M059J (cell line): ENCODE data around the gene INHBE. TPM values are rescaled to one million over a fixed set of nuclear protein-coding genes. Genes with fewer than 3 reads are reported as not detected.

Experiments
- DNase-seq: peaks from one replicate; pipeline ENCODE4 v3.0.0-alpha.2; 2012; ENCODE audit warnings: low read depth
- total RNA-seq: library from RNA; depleted of rRNA; stranded (reverse); fragments of >200 nt; shearing (Covaris generic); gene quantifications from 2 replicates; pipeline ENCODE4 v1.2.3, GENCODE V29; 2014

INHBE gene
- total RNA-seq, 1 experiment from 2014 or later, result 0.42 TPM

GRCh38 chr12:57460841-57461275 lies 5.8 kb downstream of the INHBE start:
- no peak for DNase-seq

DNA sequence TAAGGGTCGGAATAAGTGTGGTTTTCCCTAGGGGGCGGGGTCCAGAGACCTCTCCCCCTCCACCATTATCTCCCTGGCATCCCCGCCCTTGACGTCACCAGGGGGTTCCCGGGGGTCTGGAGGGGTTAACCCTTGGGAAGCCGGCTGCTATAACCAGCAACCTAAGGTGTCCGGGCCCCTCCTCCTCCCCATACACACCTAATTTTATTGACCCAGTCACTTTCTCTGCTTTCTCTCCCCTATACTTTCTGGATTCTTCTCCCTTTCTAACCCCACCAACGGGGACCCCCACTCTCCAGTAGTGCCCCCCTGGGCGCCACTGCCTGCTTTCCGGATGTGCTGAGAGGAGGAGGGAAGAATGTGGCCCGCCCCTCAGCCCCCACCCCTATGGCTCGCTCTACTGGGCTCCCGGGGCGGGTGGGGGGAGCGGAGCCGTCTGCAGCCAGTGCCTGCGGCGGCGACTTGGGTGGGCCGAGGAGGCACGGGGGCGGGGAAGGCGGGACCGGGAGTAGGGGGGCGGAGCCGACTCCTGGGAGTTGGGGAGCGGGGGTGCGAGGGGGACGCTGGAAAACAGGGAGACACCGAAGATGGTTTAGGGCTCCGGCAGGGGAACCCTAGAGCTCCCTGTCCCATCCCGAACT lies 6.3 kb downstream of the INHBE start:
- peak; percentile 43 for DNase-seq

- no peak for DNase-seq
These were observed 6.8 kb downstream of the INHBE start for GRCh38 chr12:57461917-57462250.

GRCh38 chr12:57462251-57462911 lies 7.3 kb downstream of the INHBE start:
- peak; percentile 85 for DNase-seq

- no peak for DNase-seq
These were observed 7.8 kb downstream of the INHBE start for GRCh38 chr12:57462912-57463253.

GRCh38 chr12:57464569-57464968 lies 9.5 kb downstream of the INHBE start:
- DNase-seq, result no peak

DNA sequence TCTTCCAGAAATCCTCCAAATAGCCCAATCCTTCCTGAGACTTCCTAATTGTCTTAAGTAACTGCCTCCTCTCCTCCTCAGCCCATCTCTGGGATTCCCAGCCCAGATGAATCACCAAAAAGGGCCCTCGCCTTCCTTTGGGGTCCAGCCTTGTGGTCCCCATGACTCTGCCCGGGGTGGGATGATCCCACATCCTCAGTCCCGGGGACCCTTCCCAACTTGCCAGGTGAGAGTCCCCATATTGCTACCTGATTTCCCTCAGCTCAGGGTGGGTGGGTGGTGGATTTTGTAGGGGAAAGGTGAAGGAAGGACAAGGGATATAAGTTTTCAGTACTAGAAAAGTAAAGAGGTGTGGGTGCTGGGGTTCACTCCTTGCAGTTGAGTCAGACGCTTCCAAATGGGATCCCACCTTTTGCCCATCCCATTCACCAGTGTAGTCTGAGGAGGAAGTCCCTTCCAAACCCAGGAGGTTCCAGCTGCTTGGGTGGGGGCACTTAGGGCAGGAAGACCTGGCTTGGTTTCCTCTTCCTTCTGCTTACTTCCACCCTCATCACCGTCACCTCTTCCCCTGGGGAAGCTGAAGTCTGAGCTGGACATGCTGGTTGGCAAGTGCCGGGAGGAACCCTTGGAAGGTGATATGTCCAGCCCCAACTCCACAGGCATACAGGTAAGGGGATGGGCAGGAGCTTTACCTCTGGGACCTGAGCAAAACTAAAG lies 10.1 kb downstream of the INHBE start:
- DNase-seq, result no peak

DNA sequence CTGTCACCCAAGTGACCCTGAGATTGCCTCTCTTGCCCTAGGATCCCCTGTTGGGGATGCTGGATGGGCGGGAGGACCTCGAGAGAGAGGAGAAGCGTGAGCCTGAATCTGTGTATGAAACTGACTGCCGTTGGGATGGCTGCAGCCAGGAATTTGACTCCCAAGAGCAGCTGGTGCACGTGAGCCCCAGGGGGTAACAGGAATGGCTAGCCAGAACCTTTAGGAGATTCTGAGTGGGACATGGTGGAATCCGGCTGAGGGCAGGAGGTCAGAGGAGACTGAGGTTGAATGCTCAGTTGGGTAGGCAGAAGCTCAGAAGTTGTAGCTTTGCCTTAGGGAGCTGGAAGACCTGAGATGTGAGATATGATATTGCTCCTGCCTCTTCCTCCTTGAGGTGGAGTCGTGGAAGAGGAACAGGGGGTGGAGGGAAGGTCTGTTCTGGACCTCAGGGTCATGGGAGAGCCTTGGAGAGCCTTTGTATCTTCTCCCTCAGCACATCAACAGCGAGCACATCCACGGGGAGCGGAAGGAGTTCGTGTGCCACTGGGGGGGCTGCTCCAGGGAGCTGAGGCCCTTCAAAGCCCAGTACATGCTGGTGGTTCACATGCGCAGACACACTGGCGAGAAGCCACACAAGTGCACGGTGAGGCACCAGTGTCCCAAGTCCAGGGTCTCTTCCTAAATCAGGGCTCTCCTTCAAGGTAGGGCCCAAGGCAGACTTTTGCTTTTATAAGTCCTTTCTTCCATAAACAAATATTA lies 10.8 kb downstream of the INHBE start:
- no peak for DNase-seq

DNA sequence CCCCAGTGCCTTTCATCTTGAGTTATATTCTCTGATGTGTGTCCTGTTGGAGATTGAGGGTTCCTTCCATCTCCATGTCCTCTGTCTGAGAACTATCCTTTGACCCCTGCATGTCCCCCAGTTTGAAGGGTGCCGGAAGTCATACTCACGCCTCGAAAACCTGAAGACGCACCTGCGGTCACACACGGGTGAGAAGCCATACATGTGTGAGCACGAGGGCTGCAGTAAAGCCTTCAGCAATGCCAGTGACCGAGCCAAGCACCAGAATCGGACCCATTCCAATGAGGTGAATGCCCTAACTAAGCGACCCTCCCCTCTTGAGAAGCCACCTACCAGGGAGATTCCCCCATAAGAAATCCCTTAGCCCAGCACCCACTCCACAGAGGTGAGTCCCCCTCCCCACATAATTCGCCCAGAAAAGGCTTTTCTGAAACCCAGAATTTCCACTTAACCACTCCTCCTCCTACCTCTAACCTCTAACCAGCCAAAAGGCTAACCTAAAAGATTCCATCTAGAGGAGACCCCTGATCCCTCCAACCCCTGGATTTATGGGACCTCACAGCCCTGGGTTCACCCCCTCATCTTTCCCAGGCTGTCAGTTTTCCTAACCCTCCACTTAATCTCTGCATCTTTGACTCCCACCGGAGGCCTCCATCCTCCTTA lies 12.2 kb downstream of the INHBE start:
- no peak for DNase-seq

DNA sequence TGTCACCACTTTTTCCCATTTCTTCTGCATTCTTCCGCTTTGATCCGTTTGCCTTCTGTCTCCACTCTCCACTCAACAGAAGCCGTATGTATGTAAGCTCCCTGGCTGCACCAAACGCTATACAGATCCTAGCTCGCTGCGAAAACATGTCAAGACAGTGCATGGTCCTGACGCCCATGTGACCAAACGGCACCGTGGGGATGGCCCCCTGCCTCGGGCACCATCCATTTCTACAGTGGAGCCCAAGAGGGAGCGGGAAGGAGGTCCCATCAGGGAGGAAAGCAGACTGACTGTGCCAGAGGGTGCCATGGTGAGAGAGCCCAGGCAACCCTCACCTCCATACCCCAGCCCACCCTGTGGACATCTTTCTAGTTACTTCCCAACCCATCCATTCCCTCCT lies 12.8 kb downstream of the INHBE start:
- no peak for DNase-seq

DNA sequence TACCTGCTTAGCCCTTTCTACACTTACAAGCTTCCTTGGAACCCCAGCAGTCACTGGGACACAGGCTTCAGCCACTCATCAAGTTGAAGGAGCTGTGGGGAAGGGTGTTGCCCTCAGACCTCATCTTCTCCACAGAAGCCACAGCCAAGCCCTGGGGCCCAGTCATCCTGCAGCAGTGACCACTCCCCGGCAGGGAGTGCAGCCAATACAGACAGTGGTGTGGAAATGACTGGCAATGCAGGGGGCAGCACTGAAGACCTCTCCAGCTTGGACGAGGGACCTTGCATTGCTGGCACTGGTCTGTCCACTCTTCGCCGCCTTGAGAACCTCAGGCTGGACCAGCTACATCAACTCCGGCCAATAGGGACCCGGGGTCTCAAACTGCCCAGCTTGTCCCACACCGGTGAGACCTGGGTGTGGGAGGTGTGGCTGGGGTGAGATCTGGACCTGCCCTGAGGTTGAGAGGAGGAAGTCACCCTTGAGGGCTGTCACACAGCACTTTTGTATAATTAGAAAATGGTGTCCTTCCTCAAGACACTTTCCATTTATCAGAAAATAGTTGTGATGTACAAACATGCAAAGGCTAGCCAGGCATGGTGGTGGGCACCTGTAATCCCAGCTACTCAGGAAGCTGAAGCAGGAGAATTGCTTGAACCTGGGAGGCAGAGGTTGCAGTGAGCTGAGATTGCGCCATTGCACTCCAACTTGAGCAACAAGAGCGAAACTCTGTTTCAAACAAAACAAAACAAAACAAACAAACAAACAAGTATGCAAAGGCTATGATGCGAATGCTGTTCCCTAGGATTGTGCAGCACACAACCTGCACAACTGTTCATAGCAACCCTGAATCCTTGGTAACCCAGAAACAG lies 14.4 kb downstream of the INHBE start:
- DNase-seq, result no peak

GRCh38 chr12:57470286-57470969 lies 15.3 kb downstream of the INHBE start:
- no peak for DNase-seq

GRCh38 chr12:57470970-57471656 lies 16.0 kb downstream of the INHBE start:
- DNase-seq, result no peak

DNA sequence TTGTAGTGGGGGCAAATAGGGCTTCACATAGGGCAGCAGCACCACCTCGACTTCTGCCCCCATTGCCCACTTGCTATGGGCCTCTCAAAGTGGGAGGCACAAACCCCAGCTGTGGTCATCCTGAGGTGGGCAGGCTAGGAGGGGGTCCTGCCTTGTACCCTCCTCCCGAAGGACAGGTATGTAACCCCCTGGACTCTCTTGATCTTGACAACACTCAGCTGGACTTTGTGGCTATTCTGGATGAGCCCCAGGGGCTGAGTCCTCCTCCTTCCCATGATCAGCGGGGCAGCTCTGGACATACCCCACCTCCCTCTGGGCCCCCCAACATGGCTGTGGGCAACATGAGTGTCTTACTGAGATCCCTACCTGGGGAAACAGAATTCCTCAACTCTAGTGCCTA lies 16.6 kb downstream of the INHBE start:
- DNase-seq, result no peak

DNA sequence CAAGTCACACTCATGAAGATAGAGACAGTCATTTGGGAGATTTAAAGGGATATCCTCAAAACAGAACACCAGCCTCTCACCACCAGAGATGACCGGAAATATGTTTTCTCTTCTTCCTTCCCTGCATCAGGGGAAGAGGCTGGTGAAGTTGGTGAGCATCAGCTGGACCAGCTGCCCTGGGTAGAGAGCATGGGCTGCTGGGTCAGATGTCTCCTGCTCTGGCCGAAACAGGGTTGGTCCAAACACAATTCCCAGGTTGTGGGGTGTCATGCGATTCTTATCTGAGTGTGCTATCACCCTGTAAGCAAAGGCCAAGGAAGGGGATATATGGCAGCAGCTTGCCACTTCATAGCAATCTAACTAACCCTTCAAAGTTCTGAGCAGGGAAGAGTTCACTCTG lies 17.3 kb downstream of the INHBE start:
- DNase-seq, result no peak

DNA sequence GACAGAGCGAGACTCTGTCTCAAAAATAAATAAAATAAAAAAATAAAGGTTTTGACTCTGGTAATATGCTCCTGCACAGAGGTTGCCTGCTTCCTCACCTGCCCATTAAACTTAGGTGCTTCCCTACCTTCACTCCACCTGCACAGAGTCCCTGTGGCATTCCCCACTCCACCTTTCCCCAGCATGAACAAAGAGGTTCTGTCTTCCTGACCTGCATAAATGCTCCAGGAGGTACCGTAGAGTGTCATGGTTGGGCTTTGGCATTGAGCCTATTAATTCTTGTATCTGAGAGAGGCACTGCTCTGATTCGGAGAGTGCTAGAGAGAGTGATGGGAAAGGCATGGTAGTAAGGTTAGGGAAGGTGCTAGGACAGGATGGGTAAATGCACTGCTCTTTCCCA lies 18.3 kb downstream of the INHBE start:
- no peak for DNase-seq

DNA sequence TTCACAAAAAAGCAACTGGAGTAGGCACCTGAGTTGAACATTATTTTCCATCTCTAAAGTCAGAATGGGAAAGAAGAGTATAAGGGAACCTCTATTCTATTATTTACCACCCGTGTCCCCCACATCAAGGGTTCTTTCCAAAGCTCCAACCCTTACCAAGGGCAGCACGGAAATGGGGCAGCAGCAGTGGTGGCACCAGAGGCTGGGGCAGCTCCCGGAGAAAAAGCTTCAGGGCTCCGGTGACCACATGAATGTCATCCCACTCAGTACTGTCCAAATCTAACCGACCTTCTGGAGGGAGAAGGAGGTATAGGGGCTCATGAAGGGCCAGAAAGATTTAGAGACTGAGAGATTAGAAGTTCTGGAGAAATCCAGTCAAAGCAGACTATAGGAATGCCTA lies 18.8 kb downstream of the INHBE start:
- DNase-seq, result no peak

DNA sequence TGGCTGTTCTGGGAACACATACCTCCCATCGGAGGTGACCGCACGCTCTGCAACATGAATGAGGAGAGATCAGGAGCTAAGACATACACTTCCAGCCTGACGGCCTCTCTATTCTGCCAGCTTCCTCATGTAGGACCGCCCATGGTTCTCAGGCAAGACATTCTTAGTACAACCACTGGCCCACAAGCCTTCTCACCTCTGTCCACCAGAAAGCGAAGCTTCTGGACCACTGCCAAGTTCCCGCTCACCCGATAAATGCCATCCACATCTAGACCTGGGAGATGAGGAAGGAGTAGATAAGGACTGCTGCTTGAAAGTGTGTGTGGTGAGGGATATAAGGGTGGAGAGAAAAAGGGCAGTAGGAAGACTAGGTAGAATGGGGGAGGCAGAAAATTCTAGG lies 19.3 kb downstream of the INHBE start:
- no peak for DNase-seq

DNA sequence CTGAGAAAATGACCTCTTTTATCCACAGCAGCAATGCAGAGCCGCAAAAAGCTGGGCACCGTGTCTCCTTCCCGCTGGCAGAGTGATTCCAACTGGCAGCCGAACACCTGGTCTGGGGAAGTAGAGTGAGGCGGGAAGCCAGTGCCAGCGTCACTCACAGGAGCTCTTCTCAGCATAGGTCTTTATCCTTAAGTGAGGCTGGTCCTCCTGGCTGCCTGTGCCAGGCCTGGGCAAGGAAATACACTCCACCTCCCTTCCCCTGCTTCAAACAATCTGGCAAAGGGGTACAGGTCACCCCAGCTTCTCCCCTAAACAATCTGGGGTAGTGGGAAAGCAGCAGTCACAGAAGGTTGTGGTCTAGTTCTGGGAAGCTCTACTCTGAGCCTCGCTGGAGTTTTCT lies 19.8 kb downstream of the INHBE start:
- no peak for DNase-seq
